Activated naive CD8-positive, alpha-beta T cell treated with anti-CD3 and anti-CD28 coated beads, Interleukin-2, amount 50 U/mL, for 24 hours (primary cell): ENCODE data around the gene PIP.
"Not testable (repeated sequence)": the region's sequence is repeated elsewhere in the genome, so short reads cannot be mapped to it uniquely, and the experiment has no call there.

Experiments used
- ATAC-seq: fragments of 150-1000 bp; cut with Tn5 transposase; one replicate; pipeline ENCODE4 v1.10.0; 2021
- DNase-seq: peaks from one replicate; pipeline ENCODE4 v3.0.0; 2021
- H3K27ac Mint-ChIP-seq: one replicate; pipeline ENCODE4 v1.8.0; 2021; ENCODE audit warnings: mild to moderate bottlenecking, mixed read lengths
- H3K27me3 Mint-ChIP-seq: one replicate; pipeline ENCODE4 v1.8.0; 2021; ENCODE audit warnings: mixed read lengths
- H3K36me3 Mint-ChIP-seq: one replicate; pipeline ENCODE4 v1.8.0; 2021; ENCODE audit warnings: low read depth, mixed read lengths
- H3K4me1 Mint-ChIP-seq: one replicate; pipeline ENCODE4 v1.8.0; 2021; ENCODE audit warnings: mixed read lengths
- H3K4me3 Mint-ChIP-seq: one replicate; pipeline ENCODE4 v1.8.0; 2021; ENCODE audit warnings: mild to moderate bottlenecking, moderate library complexity, mixed read lengths
- H3K9me3 Mint-ChIP-seq: one replicate; pipeline ENCODE4 v1.8.0; 2021; ENCODE audit warnings: mixed read lengths

Gene PIP

GRCh38 chr7:143131781-143132180, at the start of gene PIP:
Gene PIP (plus strand): TSS chr7:143132077. CDS start chr7:143132117, 40 bp downstream.
- Mint-ChIP-seq H3K27ac (no peak within 1 kb of the TSS), H3K36me3 (no peaks in the 10 kb centered on the region), H3K27me3 (peaks cover 8% of the 10 kb centered on the region), H3K4me3 (no peak within 1 kb of the TSS), H3K4me1 (no peaks in the 10 kb centered on the region), H3K9me3 (no peaks in the 10 kb centered on the region)
- DNase-seq (no peak), ATAC-seq (no peak)

GRCh38 chr7:143085109-143085508, 46.8 kb upstream of the PIP start:
- Mint-ChIP-seq H3K4me1 (no peaks in the 10 kb centered on the region), H3K27me3 (peaks cover 5% of the 10 kb centered on the region), H3K36me3 (peaks cover 2% of the 10 kb centered on the region), H3K27ac (no peak overlapping the region), H3K9me3 (peaks cover 16% of the 10 kb centered on the region), H3K4me3 (no peak overlapping the region)
- DNase-seq (no peak), ATAC-seq (no peak)

- H3K9me3 Mint-ChIP-seq = peaks cover 16% of the 10 kb centered on the region
- H3K27ac Mint-ChIP-seq = not testable (repeated sequence)
Measured at GRCh38 chr7:143085610-143086009, 46.3 kb upstream of the PIP start.

GRCh38 chr7:143088549-143089231, 43.2 kb upstream of the PIP start:
- DNase-seq, H3K4me3 Mint-ChIP-seq, H3K27me3 Mint-ChIP-seq, H3K36me3 Mint-ChIP-seq, H3K27ac Mint-ChIP-seq, H3K4me1 Mint-ChIP-seq, ATAC-seq: not testable (repeated sequence)
- peaks cover 16% of the 10 kb centered on the region for H3K9me3 Mint-ChIP-seq

More at GRCh38 chr7:143085610-143086009, 46.3 kb upstream of the PIP start:
- H3K36me3 Mint-ChIP-seq, H3K27me3 Mint-ChIP-seq, H3K4me1 Mint-ChIP-seq, H3K4me3 Mint-ChIP-seq, ATAC-seq, DNase-seq: not testable (repeated sequence)

- no peak for DNase-seq
- peaks cover 24% of the 10 kb centered on the region for H3K9me3 Mint-ChIP-seq
- H3K27me3 Mint-ChIP-seq = no peaks in the 10 kb centered on the region
- no peak for ATAC-seq
- peaks cover 4% of the 10 kb centered on the region for H3K36me3 Mint-ChIP-seq
- H3K27ac Mint-ChIP-seq = no peak overlapping the region
- H3K4me1 Mint-ChIP-seq = no peaks in the 10 kb centered on the region
- no peak overlapping the region for H3K4me3 Mint-ChIP-seq
Measured at GRCh38 chr7:143096146-143096545, 35.7 kb upstream of the PIP start.

- not testable (repeated sequence) for ATAC-seq, DNase-seq, H3K36me3 Mint-ChIP-seq, H3K27ac Mint-ChIP-seq, H3K4me1 Mint-ChIP-seq, H3K27me3 Mint-ChIP-seq, H3K4me3 Mint-ChIP-seq
- peaks cover 24% of the 10 kb centered on the region for H3K9me3 Mint-ChIP-seq
Measured at GRCh38 chr7:143099579-143099978, 32.3 kb upstream of the PIP start.

- ATAC-seq = no peak
- Mint-ChIP-seq H3K36me3 (peaks cover 2% of the 10 kb centered on the region), H3K27me3 (peaks cover 2% of the 10 kb centered on the region), H3K4me1 (no peaks in the 10 kb centered on the region), H3K27ac (no peak overlapping the region), H3K4me3 (no peak overlapping the region), H3K9me3 (peaks cover 10% of the 10 kb centered on the region)
- DNase-seq = no peak
Measured at GRCh38 chr7:143104759-143105158, 27.1 kb upstream of the PIP start.

- H3K27me3 Mint-ChIP-seq, H3K4me1 Mint-ChIP-seq, H3K9me3 Mint-ChIP-seq, H3K4me3 Mint-ChIP-seq, ATAC-seq, H3K36me3 Mint-ChIP-seq, H3K27ac Mint-ChIP-seq, DNase-seq: not testable (repeated sequence)
Measured at GRCh38 chr7:143108019-143108418, 23.9 kb upstream of the PIP start.

- no peaks in the 10 kb centered on the region for H3K36me3 Mint-ChIP-seq
- H3K4me3 Mint-ChIP-seq = no peak overlapping the region
- H3K27ac Mint-ChIP-seq = no peak overlapping the region
- DNase-seq (no peak), ATAC-seq (no peak)
- peaks cover 2% of the 10 kb centered on the region for H3K4me1 Mint-ChIP-seq
- H3K27me3 Mint-ChIP-seq = no peaks in the 10 kb centered on the region
- H3K9me3 Mint-ChIP-seq = peaks cover 24% of the 10 kb centered on the region
Measured at GRCh38 chr7:143117395-143117794, 14.5 kb upstream of the PIP start.

- H3K4me3 Mint-ChIP-seq = no peak overlapping the region
- H3K9me3 Mint-ChIP-seq = peaks cover 20% of the 10 kb centered on the region
- peaks cover 2% of the 10 kb centered on the region for H3K4me1 Mint-ChIP-seq
- no peak for ATAC-seq
- no peak overlapping the region for H3K27ac Mint-ChIP-seq
- no peaks in the 10 kb centered on the region for H3K27me3 Mint-ChIP-seq
- H3K36me3 Mint-ChIP-seq = no peaks in the 10 kb centered on the region
- no peak for DNase-seq
Measured at GRCh38 chr7:143120691-143121405, 11.0 kb upstream of the PIP start.

GRCh38 chr7:143123326-143123725, 8.6 kb upstream of the PIP start:
- peaks cover 22% of the 10 kb centered on the region for H3K9me3 Mint-ChIP-seq
- not testable (repeated sequence) for ATAC-seq, H3K27me3 Mint-ChIP-seq, H3K4me1 Mint-ChIP-seq, H3K4me3 Mint-ChIP-seq, H3K27ac Mint-ChIP-seq, DNase-seq, H3K36me3 Mint-ChIP-seq

GRCh38 chr7:143126146-143126545, 5.7 kb upstream of the PIP start:
- H3K9me3 Mint-ChIP-seq = peaks cover 22% of the 10 kb centered on the region
- no peak overlapping the region for H3K4me3 Mint-ChIP-seq
- H3K27me3 Mint-ChIP-seq = peaks cover 4% of the 10 kb centered on the region
- ATAC-seq (no peak), DNase-seq (no peak)
- no peak overlapping the region for H3K27ac Mint-ChIP-seq
- H3K36me3 Mint-ChIP-seq = no peaks in the 10 kb centered on the region
- H3K4me1 Mint-ChIP-seq = no peaks in the 10 kb centered on the region

- no peak for DNase-seq
- H3K27me3 Mint-ChIP-seq = peaks cover 4% of the 10 kb centered on the region
- H3K4me3 Mint-ChIP-seq = no peak overlapping the region
- no peak for ATAC-seq
- H3K4me1 Mint-ChIP-seq = no peaks in the 10 kb centered on the region
- H3K36me3 Mint-ChIP-seq = no peaks in the 10 kb centered on the region
- no peak overlapping the region for H3K27ac Mint-ChIP-seq
- H3K9me3 Mint-ChIP-seq = peaks cover 12% of the 10 kb centered on the region
Measured at GRCh38 chr7:143129051-143129450, 2.8 kb upstream of the PIP start.

- peaks cover 10% of the 10 kb centered on the region for H3K9me3 Mint-ChIP-seq
- no peak for ATAC-seq
Measured at GRCh38 chr7:143129477-143129876, 2.4 kb upstream of the PIP start.

GRCh38 chr7:143130541-143130940, 1.3 kb upstream of the PIP start:
- no peaks in the 10 kb centered on the region for H3K36me3 Mint-ChIP-seq
- no peak for ATAC-seq
- peaks cover 8% of the 10 kb centered on the region for H3K27me3 Mint-ChIP-seq
- no peaks in the 10 kb centered on the region for H3K4me1 Mint-ChIP-seq
- H3K4me3 Mint-ChIP-seq = no peak overlapping the region
- H3K27ac Mint-ChIP-seq = no peak overlapping the region
- H3K9me3 Mint-ChIP-seq = peaks cover 7% of the 10 kb centered on the region
- no peak for DNase-seq

More at GRCh38 chr7:143129477-143129876, 2.4 kb upstream of the PIP start:
- H3K4me3 Mint-ChIP-seq = no peak overlapping the region
- no peak for DNase-seq
- no peaks in the 10 kb centered on the region for H3K4me1 Mint-ChIP-seq
- no peak overlapping the region for H3K27ac Mint-ChIP-seq
- no peaks in the 10 kb centered on the region for H3K36me3 Mint-ChIP-seq
- H3K27me3 Mint-ChIP-seq = peaks cover 4% of the 10 kb centered on the region
